HK-2 (cell line): Measurements from ENCODE around the gene DDAH2.

Source experiments
- DNase-seq: peaks from one replicate; pipeline ENCODE4 v3.0.0-alpha.2; 2018; ENCODE audit not compliant: unreplicated experiment

DDAH2 gene

GRCh38 chr6:31728767-31729514, at the start of gene DDAH2:
TSS of gene DDAH2 (minus strand) at chr6:31729299. CDS start at chr6:31729161, 138 bp downstream.
- DNase-seq, result no peak

GRCh38 chr6:31778193-31778592, 49.1 kb upstream of the DDAH2 start:
- DNase-seq, result no peak

- DNase-seq, result no peak
Observed at GRCh38 chr6:31777667-31778050, 48.6 kb upstream of the DDAH2 start.

GRCh38 chr6:31776989-31777666, 48.0 kb upstream of the DDAH2 start, which contains the start of gene VWA7:
TSS of gene VWA7 (minus strand) at chr6:31777328. CDS start at chr6:31776779, 549 bp downstream.
- peak; percentile 94 for DNase-seq

- no peak for DNase-seq
Observed at GRCh38 chr6:31776485-31776988, 47.4 kb upstream of the DDAH2 start.

- no peak for DNase-seq
Observed at GRCh38 chr6:31775633-31776484, 46.8 kb upstream of the DDAH2 start.

- no peak for DNase-seq
Observed at GRCh38 chr6:31775184-31775583, 46.1 kb upstream of the DDAH2 start.

GRCh38 chr6:31771992-31772358, 42.9 kb upstream of the DDAH2 start:
- no peak for DNase-seq

GRCh38 chr6:31770860-31771259, 41.8 kb upstream of the DDAH2 start:
- DNase-seq, result no peak

GRCh38 chr6:31769684-31770371, 40.7 kb upstream of the DDAH2 start:
- peak; percentile 84 for DNase-seq

GRCh38 chr6:31768363-31769257, 39.5 kb upstream of the DDAH2 start:
- no peak for DNase-seq

GRCh38 chr6:31767096-31767645, 38.1 kb upstream of the DDAH2 start:
- no peak for DNase-seq

- DNase-seq, result no peak
Observed at GRCh38 chr6:31765910-31766794, 37.1 kb upstream of the DDAH2 start.

- DNase-seq, result no peak
Observed at GRCh38 chr6:31765559-31765909, 36.4 kb upstream of the DDAH2 start.

- DNase-seq, result no peak
Observed at GRCh38 chr6:31764198-31764597, 35.1 kb upstream of the DDAH2 start.

GRCh38 chr6:31763619-31763940, 34.5 kb upstream of the DDAH2 start:
- DNase-seq, result no peak

- DNase-seq, result no peak
Observed at GRCh38 chr6:31762878-31763618, 33.9 kb upstream of the DDAH2 start.

- DNase-seq, result no peak
Observed at GRCh38 chr6:31762356-31762755, 33.3 kb upstream of the DDAH2 start, which contains the start of gene SAPCD1. TSS of gene SAPCD1 (plus strand) at chr6:31762656. CDS start at chr6:31763055, 399 bp downstream.

- no peak for DNase-seq
Observed at GRCh38 chr6:31761343-31761742, 32.2 kb upstream of the DDAH2 start.
